Vagina (tissue), 2 donors: ENCODE results near the gene VIPR2.

ENCODE experiments used
- CTCF ChIP-seq, 3 experiments: fragments of 450-650 bp in 2 of 3; fragments of 200-600 bp in 1 of 3; sonication (generic) in 1 of 3; IDR thresholded peaks; one replicate each; pipeline ENCODE4 v1.5.1; 2017 to 2019; ENCODE audit warnings: antibody characterized with exemption in 3 of 3, mild to moderate bottlenecking in 2 of 3, moderate library complexity in 2 of 3
- POLR2A ChIP-seq, 2 donors: fragments of 450-650 bp; IDR thresholded peaks; one replicate each; pipeline ENCODE4 v1.6.1; 2017; ENCODE audit warnings: antibody characterized with exemption in 2 of 2, mild to moderate bottlenecking in 2 of 2, moderate library complexity in 2 of 2

GRCh38 chr7:159167139-159167538 is 22.5 kb upstream of the VIPR2 start:
- TF ChIP-seq CTCF (IDR thresholded peaks at IDR 0.05) (no peak), POLR2A (IDR thresholded peaks at IDR 0.05) (no peak)
